HG03097 (cell line): ENCODE data around the gene TRUB2.
"Not testable (repeated sequence)": the region's sequence is repeated elsewhere in the genome, so short reads cannot be mapped to it uniquely, and the experiment has no call there.

Experiments used
- ATAC-seq: cut with Tn5 transposase; IDR thresholded peaks from one replicate; pipeline ENCODE4 v1.9.1; 2021; ENCODE audit not compliant: unreplicated experiment, low FRiP score

Gene TRUB2

DNA sequence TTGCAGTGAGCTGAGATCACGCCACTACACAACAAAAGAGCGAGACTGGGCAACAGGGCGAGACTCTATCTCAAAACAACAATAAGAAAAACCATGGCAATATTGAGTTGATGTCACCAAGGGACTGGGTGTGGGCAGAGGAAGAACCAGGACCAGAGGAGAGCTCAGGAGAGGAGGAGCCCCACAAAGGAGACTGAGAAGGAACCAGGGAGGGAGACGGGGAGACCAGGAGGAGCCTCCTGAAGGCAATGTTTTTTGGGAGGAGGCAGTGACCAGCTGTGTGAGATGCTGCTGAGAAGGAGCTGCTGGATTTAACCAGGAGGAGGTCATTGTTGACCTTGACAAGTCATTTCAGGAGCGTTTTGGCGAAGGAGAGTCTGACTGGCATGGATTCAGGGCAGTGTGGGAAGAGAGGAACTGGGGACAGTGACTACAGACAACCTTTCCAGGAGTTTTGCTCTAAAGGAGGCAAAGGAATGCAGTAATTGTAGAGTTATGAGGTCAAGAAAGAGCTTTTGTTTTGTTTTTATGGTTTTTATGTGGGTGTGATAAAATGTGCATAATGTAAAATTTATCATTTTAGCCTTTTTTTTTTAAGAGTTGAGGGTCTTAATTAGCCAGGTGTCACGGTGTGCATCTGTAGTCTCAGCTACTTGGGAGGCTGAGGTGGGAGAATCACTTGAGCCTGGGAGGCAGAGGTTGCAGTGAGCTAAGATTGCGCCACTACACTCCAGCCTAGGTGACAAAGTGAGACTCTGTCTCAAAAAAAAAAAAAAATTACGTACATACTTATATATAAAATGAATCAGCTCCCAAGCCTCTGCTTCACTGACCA, 17.9 kb downstream of the TRUB2 start:
- ATAC-seq, result no peak

GRCh38 chr9:128298535-128299482, 23.4 kb downstream of the TRUB2 start:
- ATAC-seq, result no peak

GRCh38 chr9:128297221-128297773, 24.9 kb downstream of the TRUB2 start:
- ATAC-seq, result no peak

- no peak for ATAC-seq
Observed at GRCh38 chr9:128296340-128297220, 25.7 kb downstream of the TRUB2 start.

DNA sequence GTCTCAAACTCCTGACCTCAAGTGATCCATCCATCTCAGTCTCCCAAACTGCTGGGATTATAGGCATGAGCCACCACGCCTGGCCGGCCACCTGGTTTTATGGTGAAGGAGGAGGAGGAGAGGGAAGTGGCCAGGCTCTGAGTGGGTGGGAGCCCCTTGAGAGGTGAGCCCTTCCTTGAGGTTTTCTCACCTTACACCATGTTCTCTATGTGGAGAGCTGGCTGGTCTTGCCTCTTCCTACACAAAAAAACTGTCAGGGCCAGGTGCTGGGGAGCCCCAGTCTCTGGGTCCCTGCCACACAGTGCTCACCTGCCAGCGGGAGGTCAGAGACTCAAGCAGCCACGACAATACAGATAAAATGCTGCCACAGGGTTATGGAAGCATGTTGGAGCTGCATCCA, 28.1 kb downstream of the TRUB2 start:
- ATAC-seq, result no peak

DNA sequence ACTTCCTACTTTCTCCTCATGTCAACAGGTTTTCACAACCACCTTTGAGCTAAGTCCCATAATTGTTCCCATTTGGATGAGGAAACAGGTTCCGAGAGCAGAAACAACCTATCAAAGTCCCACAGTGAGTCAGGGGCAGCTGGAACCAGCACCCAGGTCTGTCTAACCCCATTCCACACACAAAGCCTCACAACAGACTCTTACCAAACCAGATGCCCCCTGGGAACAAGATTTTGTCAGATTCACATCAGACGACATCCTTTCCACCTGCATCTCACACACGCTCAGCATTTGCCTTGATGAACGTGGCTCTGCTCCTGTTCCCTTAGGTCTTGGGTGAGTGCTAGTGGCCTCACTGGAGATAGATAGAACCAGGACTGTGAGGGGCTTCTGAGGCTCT, 29.2 kb downstream of the TRUB2 start:
- no peak for ATAC-seq

- ATAC-seq, result no peak
Observed at GRCh38 chr9:128292009-128292408, 30.2 kb downstream of the TRUB2 start.

- ATAC-seq, result no peak
Observed at GRCh38 chr9:128288273-128289004, 33.8 kb downstream of the TRUB2 start.

- no peak for ATAC-seq
Observed at GRCh38 chr9:128286440-128286839, 35.8 kb downstream of the TRUB2 start.

DNA sequence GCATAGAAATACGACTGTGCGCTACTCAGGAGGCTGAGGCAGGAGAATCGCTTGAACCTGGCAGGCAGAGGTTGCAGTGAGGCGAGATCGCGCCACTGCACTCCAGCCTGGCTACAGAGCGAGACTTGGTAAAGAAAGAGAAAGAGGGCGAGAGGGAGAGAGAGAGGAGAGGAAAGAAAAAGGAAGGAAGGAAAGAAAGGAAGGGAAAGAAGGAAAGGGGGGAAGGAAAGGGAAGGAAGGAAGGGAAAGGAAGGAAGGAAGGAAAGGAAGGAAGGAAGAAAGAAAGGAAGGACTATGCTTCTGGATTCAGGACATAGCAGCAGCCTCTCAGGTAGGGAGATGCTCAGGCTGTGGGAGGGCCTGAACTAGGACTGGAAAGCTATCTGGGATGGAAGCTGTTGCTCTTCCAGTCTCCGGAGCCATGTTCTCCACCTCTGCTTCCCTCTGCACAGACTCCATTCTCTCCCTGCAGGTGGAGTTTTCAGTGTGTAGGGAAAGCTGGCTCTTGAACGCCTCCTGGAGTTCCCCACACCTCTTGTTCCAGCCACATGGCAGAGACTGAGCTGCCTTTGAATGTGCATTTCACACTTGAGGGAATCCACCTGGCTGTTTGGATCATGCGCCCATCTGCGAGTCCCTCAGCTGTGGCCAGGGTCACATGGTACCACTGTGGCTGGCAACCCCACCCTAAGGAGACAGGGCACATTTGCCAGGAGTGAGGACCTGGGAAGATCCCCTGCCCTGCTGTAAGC, 37.0 kb downstream of the TRUB2 start:
- no peak for ATAC-seq

- no peak for ATAC-seq
Observed at GRCh38 chr9:128282500-128282899, 39.7 kb downstream of the TRUB2 start.

DNA sequence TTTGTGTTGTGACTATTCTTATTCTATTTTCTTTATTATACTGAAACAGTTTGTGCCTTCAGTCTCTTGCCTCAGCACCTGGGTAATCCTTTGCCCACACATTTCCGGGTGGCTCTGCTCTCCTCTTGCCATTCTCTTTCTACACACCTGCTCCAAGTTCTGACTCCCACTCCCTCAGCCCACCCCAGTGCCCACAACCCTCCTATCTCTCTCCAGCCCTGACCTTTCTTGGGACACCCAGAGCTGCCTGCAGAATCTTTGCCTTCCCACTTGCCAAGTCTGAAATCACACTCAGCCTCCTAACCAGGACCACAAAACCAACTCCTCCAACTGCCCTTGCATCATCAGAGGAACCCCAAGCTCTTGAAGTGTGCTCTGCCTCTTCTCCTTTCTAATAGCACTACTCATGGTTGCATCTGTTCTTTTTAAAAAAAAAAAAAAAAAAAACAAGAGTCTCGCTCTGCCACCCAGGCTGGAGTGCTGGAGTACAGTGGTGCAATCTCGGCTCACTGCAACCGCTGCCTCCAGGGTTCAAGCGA, 42.1 kb downstream of the TRUB2 start:
- ATAC-seq, result no peak

DNA sequence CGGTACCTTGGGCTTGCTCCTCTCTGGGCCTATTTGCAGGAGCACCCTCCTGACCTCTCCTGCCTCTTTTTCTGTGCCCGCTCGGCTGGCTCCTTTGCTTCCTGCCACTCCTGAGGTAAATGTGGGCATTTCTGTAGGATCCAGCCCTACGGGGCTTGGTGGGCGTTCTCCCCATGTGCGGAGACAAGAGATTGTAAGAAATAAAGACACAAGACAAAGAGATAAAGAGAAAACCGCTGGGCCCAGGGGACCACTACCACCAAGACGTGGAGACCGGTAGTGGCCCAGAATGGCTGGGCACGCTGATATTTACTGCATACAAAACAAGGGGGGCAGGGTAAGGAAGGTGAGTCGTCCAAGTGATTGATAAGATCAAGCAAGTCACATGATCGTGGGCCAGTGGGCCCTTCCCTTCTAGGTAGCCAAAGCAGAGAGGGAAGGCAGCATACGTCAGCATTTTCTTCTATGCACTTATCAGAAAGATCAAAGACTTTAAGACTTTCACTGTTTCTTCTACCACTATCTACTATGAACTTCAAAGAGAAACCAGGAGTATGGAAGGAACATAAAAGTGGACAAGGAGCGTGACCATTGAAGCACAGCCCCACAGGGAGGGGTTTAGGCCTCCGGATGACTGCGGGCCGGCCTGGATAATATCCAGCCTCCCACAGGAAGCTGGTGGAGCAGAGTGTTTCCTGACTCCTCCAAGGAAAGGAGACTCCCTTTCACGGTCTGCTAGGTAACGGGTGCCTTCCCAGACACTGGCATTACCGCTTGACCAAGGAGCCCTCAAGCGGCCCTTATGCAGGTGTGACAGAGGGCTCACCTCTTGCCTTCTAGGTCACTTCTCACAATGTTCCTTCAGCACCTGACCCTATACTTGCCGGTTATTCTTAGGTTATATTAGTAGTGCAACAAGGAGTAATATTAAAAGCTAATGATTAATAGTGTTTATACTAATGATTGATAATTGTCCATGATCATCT, 42.9 kb downstream of the TRUB2 start:
- not testable (repeated sequence) for ATAC-seq

GRCh38 chr9:128276574-128277270, 45.5 kb downstream of the TRUB2 start:
- no peak for ATAC-seq

DNA sequence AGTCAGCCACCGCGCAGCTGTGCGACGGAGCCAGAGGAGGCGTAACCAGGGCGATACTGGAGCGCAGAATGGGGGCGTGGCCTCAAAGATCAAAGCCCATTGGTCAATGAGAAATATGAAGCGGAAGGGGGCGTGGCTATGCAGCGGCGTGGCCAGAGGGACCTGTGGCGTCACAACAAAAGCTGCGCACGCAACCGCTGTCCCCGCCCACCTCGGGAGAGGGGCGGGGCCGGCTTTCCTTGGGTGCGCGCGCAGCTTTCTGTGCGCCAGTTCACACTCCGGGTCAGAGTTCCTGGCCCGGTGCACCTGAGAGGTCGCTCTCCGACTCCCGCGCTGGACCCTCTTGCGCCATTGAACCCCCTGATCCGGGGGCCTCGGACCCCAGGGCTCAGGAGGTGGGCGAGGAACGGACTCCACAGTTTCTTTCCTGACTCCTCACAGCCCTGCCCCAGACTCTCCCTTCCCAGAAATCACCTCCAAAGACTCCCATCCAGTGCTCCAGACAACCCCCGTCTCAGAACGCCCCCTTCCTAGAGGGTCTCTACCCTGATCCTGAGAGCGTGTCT, 46.2 kb downstream of the TRUB2 start, which contains the start of gene SWI5:
Gene SWI5, plus strand, starts transcription at position 269 of the 566 bp plus-strand sequence.
- ATAC-seq, result peak; percentile 91

DNA sequence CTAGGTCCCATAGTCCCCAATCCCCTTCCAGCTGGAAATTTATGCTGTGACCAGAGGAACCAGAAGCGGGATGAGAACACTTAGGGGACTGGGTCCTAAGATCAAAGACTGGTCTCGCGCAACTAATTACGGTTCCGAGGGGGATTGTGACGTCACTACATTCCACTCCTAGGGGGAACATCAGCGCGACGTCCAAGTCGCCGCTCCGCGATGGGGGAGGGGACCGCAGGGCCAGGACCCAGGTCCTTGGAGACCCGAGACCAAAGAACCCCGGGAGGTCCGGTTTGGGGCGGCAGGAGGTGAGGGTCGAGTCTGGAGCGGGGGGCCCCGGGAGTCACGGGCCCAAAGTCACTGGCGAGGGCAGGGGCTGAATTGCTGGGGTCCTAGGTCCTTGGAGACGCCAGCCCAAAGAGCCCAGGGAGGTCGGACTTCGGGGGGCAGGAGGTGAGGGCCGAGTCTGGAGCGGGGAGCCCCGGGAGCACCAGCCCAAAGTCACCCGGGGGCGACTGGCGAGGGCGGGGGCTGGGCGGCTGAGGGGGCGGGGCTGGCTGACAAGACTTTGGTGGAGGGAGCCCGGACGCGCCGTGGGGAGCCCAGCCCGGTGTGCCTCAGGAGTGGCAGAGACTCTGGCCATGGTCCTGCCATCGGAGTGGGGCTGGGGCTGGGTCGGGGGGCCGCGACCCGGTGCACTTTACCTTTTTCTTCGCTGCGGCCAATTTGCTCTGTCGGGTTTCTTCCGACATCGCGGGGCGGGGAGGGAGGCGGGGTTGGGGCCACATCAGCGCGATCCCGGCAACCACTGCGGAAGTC, 46.8 kb downstream of the TRUB2 start, which contains the start of gene GOLGA2:
Gene GOLGA2, minus strand, starts transcription at position 810 of the 810 bp plus-strand sequence. Its CDS starts 31 bp downstream, at position 779.
- ATAC-seq, result peak; percentile 35
